SK-N-MC (cell line): ENCODE data around the gene RNLS.

Experiments used
- DNase-seq: peaks from one replicate; pipeline ENCODE4 v3.0.0-alpha.2; 2011; ENCODE audit warnings: low read depth, low spot score
- H3K27ac ChIP-seq: fragments of 200-600 bp; sonication (generic); 2 replicates; pipeline ENCODE4 v1.5.1; 2016; ENCODE audit warnings: mixed run types
- H3K36me3 ChIP-seq: fragments of 200-600 bp; sonication (generic); 2 replicates; pipeline ENCODE4 v1.6.1; 2017; ENCODE audit warnings: antibody characterized with exemption, low read length, mixed read lengths; ENCODE audit not compliant: insufficient read depth
- H3K4me3 ChIP-seq: fragments of 200-600 bp; sonication (generic); 2 replicates; pipeline ENCODE4 v1.5.1; 2016
- H3K9ac ChIP-seq: fragments of 200-600 bp; sonication (generic); 2 replicates; pipeline ENCODE4 v1.8.0; 2017; ENCODE audit warnings: mixed run types, mixed read lengths; ENCODE audit not compliant: insufficient read length
- H3K9me3 ChIP-seq: fragments of 200-600 bp; sonication (generic); 2 replicates; pipeline ENCODE4 v1.6.1; 2017; ENCODE audit warnings: low read depth, mild to moderate bottlenecking, antibody characterized with exemption, low read length, moderate library complexity, mixed read lengths
- EZH2 ChIP-seq: fragments of 200-600 bp; sonication (generic); IDR thresholded peaks from one replicate; pipeline ENCODE4 v1.6.1; 2017; ENCODE audit warnings: antibody characterized with exemption
- FOXP2 ChIP-seq: optimal IDR thresholded peaks from 2 replicates; pipeline ENCODE3; 2011; ENCODE audit warnings: mild to moderate bottlenecking, moderate library complexity; ENCODE audit not compliant: insufficient read depth; ENCODE audit errors: extremely low read length, control extremely low read depth
- POLR2AphosphoS5 ChIP-seq: IDR thresholded peaks from 2 replicates; pipeline ENCODE4 v1.6.1; 2012; ENCODE audit warnings: mild to moderate bottlenecking, low read depth, low read length, borderline replicate concordance

Gene RNLS

DNA sequence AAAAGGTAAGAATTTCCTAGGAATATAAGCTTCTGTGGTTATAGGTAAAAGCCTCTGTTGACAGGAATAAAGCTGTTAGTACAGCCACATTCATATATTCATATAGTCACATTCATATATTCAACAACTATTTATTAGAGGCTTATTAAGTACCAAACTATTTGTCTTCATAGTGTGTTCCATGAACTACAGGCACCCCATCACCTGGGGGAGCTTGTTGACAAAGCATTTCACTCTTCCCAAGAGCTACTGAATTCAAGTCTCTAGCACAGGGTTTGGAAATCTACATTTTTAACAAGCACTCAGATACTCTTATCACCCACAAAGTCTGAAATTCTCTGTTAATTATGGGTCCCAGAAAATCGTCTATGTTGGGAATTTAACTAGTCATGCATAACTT is 110.6 kb downstream of the RNLS start:
- no peak for DNase-seq
- H3K36me3 ChIP-seq = no peaks in the 10 kb centered on the region
- H3K4me3 ChIP-seq = no peak overlapping the region
- TF ChIP-seq EZH2 = no peak
- no peak for TF ChIP-seq POLR2AphosphoS5
- no peak for TF ChIP-seq FOXP2
- H3K27ac ChIP-seq = no peak overlapping the region
- H3K9me3 ChIP-seq = no peaks in the 10 kb centered on the region
- no peak overlapping the region for H3K9ac ChIP-seq

GRCh38 chr10:88471899-88472298 is 111.2 kb downstream of the RNLS start:
- H3K9ac ChIP-seq = no peak overlapping the region
- H3K36me3 ChIP-seq = no peaks in the 10 kb centered on the region
- H3K27ac ChIP-seq = no peak overlapping the region
- H3K9me3 ChIP-seq = no peaks in the 10 kb centered on the region
- DNase-seq = no peak
- H3K4me3 ChIP-seq = no peak overlapping the region
- TF ChIP-seq EZH2 (no peak), POLR2AphosphoS5 (no peak), FOXP2 (no peak)

DNA sequence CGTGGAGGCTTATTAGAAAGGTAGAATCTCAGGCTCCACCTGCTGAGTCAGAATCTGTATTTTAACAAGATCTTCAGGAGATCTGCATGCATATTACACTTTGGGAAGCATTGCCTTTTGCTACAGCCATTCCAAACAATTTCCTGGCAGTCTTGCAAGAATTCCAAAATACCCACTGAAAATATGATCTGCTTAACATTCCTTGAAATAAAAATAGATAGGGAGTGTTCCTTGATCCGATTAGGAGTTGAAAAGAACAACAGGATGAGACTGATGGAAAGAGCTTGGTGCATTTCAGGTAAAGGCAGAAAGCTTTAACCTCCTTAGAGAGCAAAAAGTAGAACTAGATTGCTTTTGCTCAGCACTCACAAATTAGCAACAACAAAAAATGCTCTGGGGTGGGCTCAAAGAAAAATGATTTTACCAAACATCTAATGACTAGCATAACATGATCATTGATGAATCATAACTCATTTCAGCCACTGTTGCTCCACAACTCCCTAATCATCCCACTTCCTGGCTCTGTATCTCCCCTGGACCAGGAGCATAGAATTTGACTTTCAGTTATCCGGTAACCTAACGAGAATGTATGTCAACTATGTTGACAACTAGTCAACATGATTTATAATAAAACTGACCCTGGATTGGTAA is 115.2 kb downstream of the RNLS start:
- H3K27ac ChIP-seq = no peak overlapping the region
- no peak for TF ChIP-seq FOXP2
- TF ChIP-seq POLR2AphosphoS5 = no peak
- TF ChIP-seq EZH2 = no peak
- no peak for DNase-seq

GRCh38 chr10:88466786-88467185 is 116.3 kb downstream of the RNLS start:
- Histone ChIP-seq H3K4me3 (no peak overlapping the region), H3K27ac (no peak overlapping the region), H3K9ac (no peak overlapping the region), H3K9me3 (no peaks in the 10 kb centered on the region), H3K36me3 (no peaks in the 10 kb centered on the region)
- TF ChIP-seq EZH2 (no peak), FOXP2 (no peak), POLR2AphosphoS5 (no peak)
- DNase-seq = no peak

More for the DNA sequence above, 115.2 kb downstream of the RNLS start:
- Histone ChIP-seq H3K9ac (no peak overlapping the region), H3K36me3 (no peaks in the 10 kb centered on the region), H3K9me3 (no peaks in the 10 kb centered on the region), H3K4me3 (no peak overlapping the region)

GRCh38 chr10:88465765-88466164 is 117.4 kb downstream of the RNLS start:
- Histone ChIP-seq H3K9ac (no peak overlapping the region), H3K4me3 (no peak overlapping the region), H3K36me3 (no peaks in the 10 kb centered on the region), H3K27ac (no peak overlapping the region), H3K9me3 (no peaks in the 10 kb centered on the region)
- TF ChIP-seq POLR2AphosphoS5 = no peak
- no peak for DNase-seq

DNA sequence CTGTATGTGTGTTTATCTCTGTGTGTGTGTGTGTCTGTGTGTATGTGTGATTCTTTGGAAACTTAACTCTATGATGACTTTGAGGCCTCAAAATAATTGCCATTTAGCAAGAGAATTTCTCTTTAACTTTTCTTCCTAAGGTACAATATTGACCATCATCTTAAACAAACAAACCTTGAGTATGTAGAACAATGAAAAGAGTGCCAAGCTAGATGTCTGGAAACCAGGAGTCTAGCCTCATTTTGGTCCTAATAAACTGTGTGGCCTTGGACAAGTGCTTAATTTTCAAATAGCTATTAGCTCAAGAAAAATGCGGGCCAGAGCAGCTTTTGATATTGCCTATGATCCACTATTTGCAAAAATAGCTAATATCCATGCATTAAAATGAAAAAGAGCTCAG is 119.3 kb downstream of the RNLS start:
- Histone ChIP-seq H3K4me3 (no peak overlapping the region), H3K27ac (no peak overlapping the region), H3K9me3 (no peaks in the 10 kb centered on the region), H3K9ac (no peak overlapping the region), H3K36me3 (no peaks in the 10 kb centered on the region)
- TF ChIP-seq FOXP2 (no peak), EZH2 (no peak), POLR2AphosphoS5 (no peak)
- no peak for DNase-seq

- no peaks in the 10 kb centered on the region for H3K9me3 ChIP-seq
- no peaks in the 10 kb centered on the region for H3K36me3 ChIP-seq
- H3K9ac ChIP-seq = no peak overlapping the region
- TF ChIP-seq FOXP2 (no peak), EZH2 (no peak), POLR2AphosphoS5 (no peak)
- no peak overlapping the region for H3K4me3 ChIP-seq
- DNase-seq = no peak
- no peak overlapping the region for H3K27ac ChIP-seq
Measured at GRCh38 chr10:88461426-88461825, 121.7 kb downstream of the RNLS start.

GRCh38 chr10:88459530-88459929 is 123.6 kb downstream of the RNLS start:
- TF ChIP-seq EZH2 (no peak), FOXP2 (no peak), POLR2AphosphoS5 (no peak)
- H3K9me3 ChIP-seq = no peaks in the 10 kb centered on the region
- no peaks in the 10 kb centered on the region for H3K36me3 ChIP-seq
- DNase-seq = no peak
- H3K27ac ChIP-seq = no peak overlapping the region
- H3K4me3 ChIP-seq = no peak overlapping the region
- no peak overlapping the region for H3K9ac ChIP-seq

- H3K4me3 ChIP-seq = no peak overlapping the region
- no peak for DNase-seq
- H3K9ac ChIP-seq = no peak overlapping the region
- TF ChIP-seq EZH2 (no peak), FOXP2 (no peak), POLR2AphosphoS5 (no peak)
- H3K9me3 ChIP-seq = no peaks in the 10 kb centered on the region
- no peak overlapping the region for H3K27ac ChIP-seq
- H3K36me3 ChIP-seq = no peaks in the 10 kb centered on the region
Measured at GRCh38 chr10:88458209-88458608, 124.9 kb downstream of the RNLS start.

DNA sequence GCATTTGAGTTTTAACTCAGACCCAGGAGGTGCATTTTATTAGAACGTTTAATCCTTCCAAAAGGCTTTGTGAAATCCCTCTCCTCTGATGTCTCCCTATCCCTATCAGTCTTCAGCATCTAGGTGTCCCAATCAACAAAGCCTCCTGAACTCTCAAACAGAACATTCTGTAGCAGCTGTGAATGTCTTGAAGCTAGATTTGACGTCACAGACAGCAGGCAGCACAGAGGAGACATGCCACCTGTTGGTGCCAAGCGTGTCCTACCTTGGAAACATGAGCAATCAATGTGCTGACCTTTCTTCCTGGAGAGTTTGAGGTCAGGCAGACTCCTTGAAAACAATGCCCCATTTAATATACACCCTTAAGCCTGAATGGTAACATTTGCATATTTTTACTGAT is 125.5 kb downstream of the RNLS start:
- no peak overlapping the region for H3K9ac ChIP-seq
- no peak overlapping the region for H3K27ac ChIP-seq
- DNase-seq = no peak
- no peaks in the 10 kb centered on the region for H3K9me3 ChIP-seq
- H3K36me3 ChIP-seq = no peaks in the 10 kb centered on the region
- TF ChIP-seq POLR2AphosphoS5 (no peak), FOXP2 (no peak), EZH2 (no peak)
- H3K4me3 ChIP-seq = no peak overlapping the region
